Activated CD4-positive, CD25-positive, alpha-beta regulatory T cell treated with anti-CD3 and anti-CD28 coated beads, Interleukin-2, amount 50 U/mL, for 24 hours (primary cell): Measurements from ENCODE around the gene THAP4.

Source experiments
- ATAC-seq, 2 donors: fragments of 150-1000 bp; cut with Tn5 transposase; one replicate each; pipeline ENCODE4 v1.10.0; 2021; ENCODE audit warnings: mild to moderate bottlenecking in 1 of 2, moderate library complexity in 1 of 2

THAP4 gene

GRCh38 chr2:241562269-241562891, 74.6 kb downstream of the THAP4 start:
- no peak for ATAC-seq

DNA sequence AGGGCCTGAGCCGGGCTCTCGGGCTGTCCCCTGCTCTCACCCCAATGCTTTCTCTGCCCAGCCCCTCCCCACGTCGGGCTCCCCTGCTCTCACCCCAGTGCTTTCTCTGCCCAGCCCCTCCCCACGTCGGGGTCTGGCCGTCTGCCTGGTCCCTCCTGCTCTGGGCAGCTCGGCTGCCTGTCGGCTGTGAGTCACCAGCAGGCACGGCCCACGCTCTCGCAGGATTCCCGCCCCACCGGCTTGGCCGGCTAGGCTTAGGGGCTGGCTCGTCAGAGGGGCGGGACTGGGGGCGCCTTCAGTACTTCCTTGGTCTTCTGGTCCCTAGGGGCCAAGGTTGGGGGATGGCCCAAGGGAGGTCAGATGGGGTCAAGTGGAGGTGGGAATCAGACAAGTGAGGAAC, 75.1 kb downstream of the THAP4 start:
- ATAC-seq, result no peak

DNA sequence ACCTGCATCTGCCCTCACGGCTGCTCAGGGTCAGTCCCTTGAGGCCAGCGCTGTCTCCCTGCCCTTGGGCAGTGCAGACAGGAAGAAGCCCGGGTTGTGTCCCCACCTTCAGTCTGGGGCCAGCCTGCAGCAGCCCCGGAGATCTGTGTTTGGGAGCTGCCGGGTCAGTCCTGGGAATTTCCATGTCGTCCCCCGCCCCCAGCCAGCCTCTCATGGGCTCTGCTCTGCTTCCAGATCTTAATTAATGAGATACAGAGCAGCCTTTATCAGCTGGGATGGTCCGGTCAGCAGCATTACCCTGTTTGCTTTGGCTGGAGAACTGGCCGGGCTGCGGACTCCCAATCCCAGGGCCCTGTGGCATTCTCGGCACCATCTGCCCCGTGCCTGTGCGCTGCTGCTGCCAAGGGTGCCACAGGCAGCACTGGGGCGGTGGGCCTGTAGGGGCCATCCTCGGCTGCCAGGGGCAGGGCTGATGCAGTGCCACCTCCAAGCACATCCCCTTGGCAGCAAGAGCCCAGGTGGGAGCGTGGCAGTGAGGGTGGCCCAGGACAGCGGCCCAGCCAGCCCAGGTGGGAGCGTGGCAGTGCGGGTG, 76.0 kb downstream of the THAP4 start:
- no peak for ATAC-seq

DNA sequence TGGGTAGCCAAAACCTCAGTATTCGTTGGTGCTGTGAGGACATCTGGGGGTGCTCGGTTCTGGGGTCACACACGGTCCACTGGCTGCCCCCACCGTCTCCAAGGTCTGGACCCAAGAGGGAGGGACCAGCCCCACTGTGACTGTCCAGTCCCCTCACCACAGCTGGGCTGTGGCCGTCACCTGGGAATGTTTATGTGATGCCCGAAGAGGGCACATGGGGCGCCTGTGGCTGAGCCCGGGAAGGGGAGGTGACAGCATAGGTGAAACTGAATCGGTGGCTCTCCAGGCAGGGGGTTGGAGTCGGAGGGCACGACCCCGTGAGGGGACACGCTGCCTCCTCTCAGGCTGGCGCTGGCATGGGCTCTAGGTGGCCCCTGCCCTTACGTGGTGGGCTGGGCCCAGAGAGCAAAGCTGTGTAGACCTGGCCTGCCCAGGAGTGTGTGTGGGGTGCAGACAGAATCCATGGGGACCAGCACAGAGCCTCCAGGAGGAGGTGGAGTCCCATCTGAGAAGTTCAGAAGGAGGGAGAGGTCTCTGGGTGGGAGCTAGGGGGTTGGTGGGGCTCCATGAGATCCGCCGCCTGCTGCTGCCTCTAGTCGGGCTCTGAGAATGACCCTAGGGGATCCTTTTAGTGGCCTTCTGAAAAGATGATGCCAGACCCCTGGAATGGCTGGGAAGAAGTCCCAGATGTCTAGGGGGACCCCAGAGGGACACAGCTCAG, 76.6 kb downstream of the THAP4 start:
- ATAC-seq, result no peak

DNA sequence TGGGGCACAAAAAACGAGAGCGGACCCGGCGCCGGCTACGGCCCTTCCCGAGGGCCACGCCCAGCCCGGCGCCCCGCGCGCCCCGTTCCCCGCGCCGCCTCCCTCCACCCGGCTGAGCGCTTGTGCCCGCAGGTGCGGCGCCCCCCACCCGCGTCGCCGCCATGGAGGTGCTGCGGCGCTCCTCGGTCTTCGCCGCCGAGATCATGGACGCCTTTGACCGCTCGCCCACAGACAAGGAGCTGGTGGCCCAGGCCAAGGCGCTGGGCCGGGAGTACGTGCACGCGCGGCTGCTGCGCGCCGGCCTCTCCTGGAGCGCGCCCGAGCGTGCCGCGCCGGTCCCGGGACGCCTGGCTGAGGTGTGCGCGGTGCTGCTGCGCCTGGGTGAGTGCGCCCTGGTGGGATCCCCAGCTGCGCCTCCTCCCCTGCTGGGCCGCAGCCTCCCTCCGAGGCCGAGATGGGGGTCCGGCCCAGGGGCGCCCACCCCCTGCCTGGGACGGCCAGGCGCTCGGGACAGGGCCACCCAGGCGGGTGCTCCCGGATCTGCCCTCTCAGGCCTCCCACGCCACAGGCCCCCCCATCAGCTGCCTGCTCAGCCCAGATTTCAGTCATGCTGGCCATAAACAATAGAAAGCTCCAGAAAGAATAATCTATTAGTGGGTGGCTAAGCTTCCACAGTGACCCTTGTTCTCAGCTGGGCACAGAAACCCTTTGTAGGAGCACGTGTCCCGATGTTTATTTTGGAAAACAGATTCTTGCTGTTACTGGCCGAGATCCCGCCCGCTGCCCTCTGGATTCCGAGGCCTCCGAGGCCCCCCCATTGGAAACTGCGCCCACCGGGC, 77.4 kb downstream of the THAP4 start:
- ATAC-seq, result peak in 1 of 2 donors; percentile 28

GRCh38 chr2:241558532-241559322, 78.2 kb downstream of the THAP4 start, which contains the start of gene BOK:
TSS of gene BOK (plus strand) at chr2:241558745. CDS start at chr2:241559484, 739 bp downstream.
- no peak for ATAC-seq

DNA sequence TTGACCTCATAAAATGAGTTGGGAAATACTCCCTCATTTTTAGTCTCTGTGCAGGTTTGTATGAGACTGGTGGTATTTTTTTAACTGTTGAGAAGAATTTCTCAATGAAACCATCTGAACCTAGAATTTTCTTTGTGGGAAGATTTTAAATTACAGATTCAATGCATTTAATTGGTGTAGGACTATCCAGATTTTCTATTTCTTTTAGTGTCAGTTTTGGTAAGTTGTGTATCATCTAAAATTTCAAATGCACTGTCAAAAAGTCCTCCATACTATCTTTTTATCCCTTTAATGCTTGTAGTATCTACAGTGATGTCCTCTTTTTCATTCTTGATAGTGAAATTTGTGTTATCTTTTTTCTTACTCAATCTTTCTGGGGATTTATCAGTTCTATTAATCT, 80.2 kb downstream of the THAP4 start:
- ATAC-seq, result no peak

DNA sequence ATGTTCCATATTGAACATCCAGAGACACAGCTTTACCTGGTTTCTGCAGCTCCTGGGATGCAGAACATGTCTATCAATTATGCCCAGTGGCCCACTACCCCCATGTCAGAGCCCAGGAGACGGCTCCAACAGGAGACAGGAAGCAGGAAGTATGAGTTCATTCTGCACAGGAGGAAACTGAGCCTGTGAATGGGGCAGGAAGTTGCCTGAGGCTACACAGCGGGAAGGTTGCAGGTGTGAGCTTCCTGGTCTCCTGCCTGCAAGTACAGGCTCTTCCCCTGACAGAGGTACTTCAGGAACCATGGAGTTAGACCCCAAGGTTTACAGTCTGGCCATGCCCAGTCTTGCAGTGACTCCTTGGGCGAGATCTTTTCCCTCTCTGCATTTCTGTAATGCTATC, 81.2 kb downstream of the THAP4 start:
- no peak for ATAC-seq

- ATAC-seq, result no peak
These were observed 82.2 kb downstream of the THAP4 start for GRCh38 chr2:241554610-241555322.

DNA sequence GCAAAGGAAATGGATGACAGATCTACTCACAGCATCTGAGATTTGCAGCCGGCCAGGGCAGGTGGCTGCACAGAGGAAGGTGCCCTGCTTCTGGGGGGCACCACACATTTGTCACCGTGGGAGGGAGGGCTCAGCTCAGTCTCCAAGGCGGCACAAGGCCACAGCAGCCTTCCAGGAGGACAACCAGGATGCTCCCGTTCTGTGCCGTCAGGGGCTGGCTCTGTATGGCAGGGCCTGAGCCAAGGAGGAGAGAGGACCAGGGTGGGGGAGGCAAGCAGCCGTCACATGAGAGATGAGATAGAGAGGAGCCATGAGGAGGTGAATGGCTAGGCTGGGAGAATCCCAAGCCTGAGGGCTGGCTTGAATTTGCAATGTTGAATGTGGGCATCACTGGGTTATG, 83.0 kb downstream of the THAP4 start:
- ATAC-seq, result no peak

- ATAC-seq, result no peak
These were observed 83.5 kb downstream of the THAP4 start for GRCh38 chr2:241553512-241553830.

DNA sequence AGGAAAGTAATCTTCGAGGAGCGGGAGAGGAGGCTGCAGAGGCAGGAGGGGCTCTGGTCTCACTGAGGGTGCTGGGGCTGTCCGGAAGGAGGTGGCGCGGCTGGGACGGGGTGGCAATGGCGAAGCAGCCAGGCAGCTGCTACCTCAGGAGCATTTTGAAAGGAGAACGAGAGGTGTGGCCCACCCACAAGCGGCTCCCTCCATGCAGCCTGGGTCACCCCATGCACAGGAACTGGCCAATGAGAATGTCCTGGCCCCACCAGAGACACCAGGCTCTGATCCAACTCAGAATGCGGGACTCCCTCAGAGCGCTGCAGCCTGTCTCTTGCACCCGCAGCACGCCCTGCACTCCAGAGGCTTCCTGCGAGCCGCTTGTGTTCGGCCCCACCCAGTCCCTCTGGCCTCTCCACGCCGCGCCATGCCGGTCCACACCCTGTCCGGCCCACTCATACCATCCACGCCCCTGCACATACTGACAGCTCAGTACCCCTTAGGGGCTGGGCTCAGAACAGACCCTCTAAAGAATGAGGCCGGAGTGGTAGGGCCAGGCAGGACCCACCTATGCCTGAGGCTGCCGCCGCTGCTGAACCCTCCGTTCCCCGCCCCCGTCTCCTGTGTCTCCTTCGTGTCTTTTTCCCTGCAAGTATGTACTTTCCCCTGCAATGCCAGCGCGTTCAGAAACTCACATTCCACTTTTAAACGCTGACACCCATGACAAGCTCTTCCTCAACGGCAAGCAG, 84.8 kb downstream of the THAP4 start:
- ATAC-seq, result no peak

- no peak for ATAC-seq
These were observed 85.4 kb downstream of the THAP4 start for GRCh38 chr2:241551599-241551997.

DNA sequence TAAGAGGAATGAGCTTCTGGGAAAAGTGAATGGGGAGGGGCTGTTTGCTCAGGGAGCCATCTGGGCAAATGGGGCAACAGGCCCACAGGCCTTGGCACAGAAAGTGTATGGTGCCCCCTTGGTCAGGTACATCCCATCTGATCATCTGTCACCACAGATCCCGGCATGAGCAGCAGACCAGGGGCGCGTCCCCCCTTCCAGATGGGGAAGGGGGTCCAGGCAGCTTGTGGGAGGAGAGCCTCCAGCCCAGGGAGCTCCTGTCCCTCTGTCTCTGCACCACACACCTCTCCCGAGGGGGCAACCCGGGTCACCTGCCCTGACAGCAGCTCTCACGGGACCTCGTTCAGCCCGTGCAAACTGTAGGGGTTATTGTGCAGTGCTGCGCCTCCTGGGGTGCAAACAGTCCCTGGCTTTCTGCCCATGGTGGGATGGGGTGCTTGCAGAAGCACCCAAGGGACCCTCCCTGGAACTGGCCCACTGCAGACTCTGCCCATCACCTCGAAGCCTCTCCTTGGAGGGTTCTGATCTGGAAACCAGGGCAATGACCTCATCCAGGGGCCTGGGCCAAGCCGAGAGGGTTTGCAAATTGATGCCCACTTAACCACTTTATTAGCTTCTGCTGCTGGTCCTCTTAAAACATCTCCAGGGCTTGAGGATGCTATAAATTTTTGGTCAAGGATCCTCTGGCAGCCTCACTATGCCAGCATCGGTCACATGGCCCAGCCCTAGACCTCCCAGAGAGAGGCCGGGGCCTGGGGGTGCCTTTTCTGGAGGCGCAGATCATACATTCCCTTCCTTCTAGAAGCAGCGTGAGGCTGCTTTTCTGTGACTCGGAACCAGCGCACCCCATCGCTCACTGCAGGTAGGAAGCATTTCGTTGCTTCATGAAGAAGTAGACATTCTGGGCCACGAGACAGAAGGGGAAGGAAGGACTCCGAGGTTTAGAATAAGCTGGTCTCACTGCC, 86.1 kb downstream of the THAP4 start:
- no peak for ATAC-seq

DNA sequence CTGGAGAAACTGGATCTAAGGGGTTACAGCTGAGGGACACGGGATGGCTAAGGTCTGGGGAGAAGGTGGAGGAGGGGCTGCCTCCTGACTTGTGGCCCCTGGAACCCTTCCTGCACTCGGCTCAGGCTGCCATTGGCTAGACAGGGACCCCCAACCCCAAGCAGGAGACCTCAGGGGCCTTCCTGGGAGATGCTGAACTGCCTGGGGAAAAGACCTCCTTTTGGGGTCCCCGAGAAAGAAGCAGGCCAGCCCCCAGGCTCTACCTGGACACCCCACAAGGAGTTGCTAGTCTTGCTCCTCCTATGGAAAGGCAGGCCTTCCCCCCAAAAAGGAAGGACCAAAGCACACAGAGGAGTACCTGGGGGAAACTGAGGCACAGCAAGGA, 88.5 kb downstream of the THAP4 start:
- no peak for ATAC-seq

DNA sequence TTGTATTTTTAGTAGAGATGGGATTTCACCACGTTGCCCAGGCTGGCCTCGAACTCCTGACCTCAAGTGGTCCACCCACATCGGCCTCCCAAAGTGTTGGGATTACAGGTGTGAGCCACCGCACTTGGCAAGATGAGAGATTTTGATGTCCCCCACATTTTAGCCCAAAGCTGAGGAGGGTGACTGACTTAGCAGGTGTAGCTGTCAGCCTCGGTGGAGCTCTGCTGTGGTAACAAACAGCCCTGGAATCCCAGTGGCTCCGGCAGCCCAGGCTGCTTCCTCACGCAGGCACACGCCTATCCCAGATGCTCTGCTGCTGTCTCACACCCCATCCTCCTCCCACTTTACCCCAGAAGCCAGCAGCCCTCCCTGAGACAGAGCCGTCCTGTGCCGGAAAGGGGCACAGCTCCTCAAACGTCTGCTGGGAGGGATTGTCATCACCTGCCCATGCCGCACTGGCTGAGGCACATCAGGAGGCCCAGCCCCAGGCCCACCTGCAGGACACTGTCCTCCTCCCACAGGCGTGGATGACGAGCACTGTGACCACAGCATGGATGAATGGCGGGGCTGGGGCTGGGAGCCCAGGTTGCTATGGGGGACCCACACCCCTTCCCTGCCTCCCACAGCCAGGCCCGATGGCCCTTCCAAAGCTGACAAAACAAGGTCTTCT, 89.0 kb downstream of the THAP4 start:
- no peak for ATAC-seq

DNA sequence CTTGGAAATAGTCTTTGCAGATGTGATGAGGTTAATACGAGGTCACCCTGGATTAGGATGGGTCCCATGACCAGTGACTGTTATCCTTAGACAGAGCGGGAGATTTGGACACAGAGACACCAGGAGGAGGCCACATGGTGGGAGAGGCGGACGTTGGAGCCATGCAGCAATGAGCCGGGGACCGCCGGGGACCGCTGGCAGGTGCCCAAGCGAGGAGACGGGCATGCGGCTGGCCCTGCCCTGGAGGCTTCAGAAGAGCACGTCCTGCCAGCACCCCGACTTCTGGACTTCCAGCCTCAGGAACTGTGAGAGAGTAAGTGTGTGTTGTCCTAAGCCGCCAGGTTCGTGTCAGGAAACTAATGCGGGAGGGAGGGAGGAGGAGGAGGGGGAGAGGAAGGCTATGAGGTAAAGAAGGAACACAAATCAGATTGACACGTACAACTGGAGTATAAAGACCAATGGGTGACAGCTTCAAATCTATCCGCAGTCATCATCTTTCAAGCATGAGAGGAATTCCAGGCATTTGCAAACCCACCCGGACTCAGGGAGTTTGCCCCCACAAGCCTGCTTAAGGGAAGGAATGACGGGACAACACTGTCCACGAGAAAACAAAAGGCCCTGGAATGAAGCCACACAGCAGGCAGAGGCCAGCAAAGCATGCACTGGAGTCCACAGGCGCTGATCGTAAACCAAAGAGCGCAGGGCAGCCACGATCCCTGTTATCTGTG, 90.0 kb downstream of the THAP4 start:
- no peak for ATAC-seq
